Measurements from ENCODE around the gene FAM20A.
"Not testable (repeated sequence)": the region's sequence is repeated elsewhere in the genome, so short reads cannot be mapped to it uniquely, and the experiment has no call there.

Gene FAM20A

DNA sequence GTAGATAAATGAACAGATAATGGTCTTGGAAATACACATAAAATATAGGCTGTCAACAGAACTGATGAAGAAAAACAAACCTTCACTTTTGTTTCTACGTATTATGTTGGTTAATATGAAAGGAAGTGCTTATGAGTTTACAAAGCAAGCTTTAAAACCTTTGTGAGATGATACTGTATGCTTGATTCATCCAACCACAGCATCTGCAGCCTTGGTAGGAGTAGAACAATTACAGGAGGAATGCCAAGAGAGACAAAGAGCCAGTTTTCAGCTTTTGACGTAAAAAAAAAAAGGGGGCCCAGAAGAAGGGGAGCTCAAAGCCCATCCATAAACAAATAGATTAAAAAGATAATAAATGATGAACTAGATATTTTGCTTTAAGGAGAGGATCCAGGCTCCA lies 13.3 kb downstream of the FAM20A start:
- DNase-seq, result no peak

DNA sequence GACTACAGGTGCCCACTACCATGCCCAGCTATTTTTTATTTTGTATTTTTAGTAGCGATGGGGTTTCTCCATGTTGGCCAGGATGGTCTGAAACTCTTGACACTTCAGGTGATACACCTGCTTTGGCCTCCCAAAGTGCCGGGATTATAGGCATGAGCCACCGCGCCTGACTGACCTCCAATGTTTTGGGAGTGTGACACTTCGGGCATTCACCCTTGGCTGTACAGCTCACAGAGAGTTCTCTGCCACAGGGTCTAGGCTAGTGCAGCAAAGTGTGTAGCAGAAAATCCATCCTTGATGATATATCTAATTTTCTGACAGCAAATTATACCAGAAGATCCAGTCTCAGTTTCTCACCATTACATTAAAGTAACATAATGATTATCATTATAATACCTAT lies 14.1 kb downstream of the FAM20A start:
- no peak for DNase-seq

GRCh38 chr17:68585643-68586042 lies 15.5 kb downstream of the FAM20A start:
- no peak for DNase-seq

DNA sequence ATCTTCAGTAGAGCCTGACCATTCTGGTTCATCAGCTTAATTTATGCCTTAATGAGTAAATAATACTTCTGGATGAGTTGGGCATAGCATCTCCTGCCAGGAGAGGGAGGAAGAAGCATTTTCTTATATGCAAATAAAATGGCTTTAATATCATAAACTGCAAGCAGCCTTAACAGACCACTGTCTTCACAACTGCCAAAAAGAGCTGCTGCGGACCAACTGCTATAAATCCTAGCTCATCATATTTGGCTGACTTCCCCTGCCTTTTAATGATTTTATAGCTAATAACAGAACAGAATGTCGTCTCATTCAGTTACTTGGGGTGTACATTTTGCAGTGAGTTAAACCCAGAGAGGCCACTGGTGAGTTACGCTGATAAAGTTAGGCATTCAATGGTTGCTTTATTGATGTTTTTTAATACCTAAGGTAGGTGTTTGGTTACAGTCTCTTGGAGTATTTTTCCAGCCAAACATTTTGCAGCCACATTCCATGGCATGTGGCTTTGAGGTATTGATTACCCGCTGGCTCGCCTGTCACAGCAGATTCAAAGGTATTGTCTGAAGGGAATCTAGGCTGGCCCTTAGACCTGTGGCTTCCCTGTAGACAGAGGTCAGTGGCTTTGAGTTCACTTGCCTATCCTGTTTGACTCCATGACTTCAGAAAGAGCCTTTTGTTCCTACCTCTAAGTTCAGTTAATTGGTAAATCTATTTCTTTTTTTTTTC lies 16.4 kb downstream of the FAM20A start:
- no peak for DNase-seq

DNA sequence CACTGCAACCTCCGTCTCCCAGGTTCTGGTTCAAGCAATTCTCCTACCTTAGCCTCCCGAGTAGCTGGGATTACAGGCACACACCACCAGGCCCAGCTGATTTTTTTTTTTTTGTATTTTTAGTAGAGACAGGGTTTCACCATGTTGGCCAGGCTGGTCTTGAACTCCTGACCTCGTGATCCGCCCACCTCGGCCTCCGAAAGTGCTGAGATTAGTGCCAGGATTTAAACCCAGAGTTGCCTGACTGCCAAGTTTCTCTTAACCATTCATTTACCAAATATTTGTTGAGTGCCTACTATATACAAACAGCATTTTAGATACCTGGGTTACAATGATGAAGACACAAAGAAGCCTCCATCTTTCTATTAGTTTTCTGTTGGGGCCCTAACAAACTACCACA lies 18.3 kb downstream of the FAM20A start:
- DNase-seq, result not testable (repeated sequence)

- DNase-seq, result no peak
These were observed 19.1 kb downstream of the FAM20A start for GRCh38 chr17:68581863-68582645.

- DNase-seq, result no peak
These were observed 20.9 kb downstream of the FAM20A start for GRCh38 chr17:68580236-68580770.

GRCh38 chr17:68579194-68579927 lies 21.8 kb downstream of the FAM20A start:
- DNase-seq, result no peak

DNA sequence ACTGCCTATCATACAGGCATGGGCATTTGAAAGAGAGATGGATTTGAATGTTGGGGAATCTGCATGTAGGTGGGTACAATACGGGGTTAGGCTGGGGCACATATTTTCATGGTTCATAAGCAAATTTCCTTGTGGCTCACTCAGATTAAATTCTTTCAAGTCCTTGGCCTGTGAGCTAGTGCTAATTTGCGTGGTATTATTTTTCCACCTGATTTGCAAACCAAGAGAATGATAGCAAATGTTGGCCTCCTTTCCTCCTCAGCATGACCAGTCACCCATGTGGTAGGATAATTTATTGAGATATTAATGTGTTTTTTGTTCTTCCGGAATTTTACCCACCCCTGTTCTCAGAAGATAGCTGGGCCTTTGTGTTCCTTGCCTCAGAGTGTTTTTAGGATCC lies 22.9 kb downstream of the FAM20A start:
- DNase-seq, result no peak

DNA sequence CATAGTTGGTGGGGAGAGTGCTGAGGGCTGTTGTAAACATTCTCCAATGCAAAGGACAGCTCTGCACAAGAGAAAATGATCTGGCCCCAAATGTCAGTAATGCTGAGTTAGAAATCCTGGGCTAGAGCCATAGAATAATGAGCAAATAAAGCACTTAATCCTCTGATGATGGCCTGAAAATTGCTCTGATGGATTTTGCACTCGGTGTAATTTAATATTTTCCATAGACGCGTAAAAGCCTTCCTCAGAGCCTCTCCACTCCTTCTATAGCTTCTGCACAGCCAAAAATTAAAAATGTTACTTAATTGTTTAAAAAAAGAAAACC lies 23.7 kb downstream of the FAM20A start:
- DNase-seq, result no peak

- DNase-seq, result no peak
These were observed 24.2 kb downstream of the FAM20A start for GRCh38 chr17:68576811-68577496.

GRCh38 chr17:68576137-68576536 lies 25.0 kb downstream of the FAM20A start:
- no peak for DNase-seq

DNA sequence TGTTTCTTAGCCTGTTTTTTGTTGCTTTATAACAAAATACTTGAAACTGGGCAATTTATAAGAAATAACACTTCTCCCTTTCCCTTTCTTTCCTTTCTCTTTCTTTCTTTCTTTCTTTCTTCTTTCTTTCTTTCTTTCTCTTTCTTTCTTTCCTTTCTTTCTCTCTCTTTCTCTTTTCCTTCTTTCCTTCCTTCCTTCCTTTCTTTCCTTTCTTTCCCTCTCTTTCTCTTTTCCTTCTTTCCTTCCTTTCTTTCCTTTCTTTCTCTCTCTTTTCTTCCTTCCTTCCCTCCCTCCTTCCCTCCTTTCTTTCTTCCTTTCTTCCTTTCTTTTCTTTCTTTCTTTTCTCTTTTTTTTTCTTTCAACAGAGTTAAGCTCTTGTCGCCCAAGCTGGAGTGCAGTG lies 27.8 kb downstream of the FAM20A start:
- no peak for DNase-seq

DNA sequence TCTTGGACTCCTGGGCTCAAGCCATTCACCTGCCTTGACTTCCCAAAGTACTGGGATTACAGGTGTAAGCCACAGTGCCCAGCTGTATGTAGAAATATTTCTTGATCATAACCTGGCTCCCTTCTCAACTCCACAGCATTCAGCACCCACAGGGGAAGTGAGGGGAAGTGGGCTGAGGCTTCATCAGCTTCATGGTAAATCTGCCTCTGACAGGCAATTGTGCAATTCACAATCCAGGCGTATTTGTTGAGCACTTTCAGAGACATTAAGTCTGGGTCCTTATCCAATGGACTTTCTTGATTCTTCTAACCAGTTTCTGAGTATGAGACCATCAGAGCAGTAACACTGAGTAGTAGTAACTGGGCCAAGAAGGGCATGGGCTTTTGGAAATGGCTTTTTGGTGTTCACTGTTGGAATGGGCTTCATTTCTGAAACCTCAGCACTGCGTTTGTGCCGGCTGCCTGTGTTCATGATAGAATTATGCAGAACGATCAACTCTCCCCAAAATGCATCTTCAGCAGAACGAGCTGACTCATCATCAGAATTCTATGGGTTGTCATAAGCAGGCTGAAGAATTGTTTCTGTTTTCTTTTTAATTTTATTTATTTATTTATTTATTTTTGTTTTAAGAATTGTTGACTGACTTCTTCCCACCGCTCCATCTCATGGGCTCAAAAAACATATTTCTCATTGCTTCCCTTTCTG lies 28.9 kb downstream of the FAM20A start:
- DNase-seq, result no peak

GRCh38 chr17:68570526-68570925 lies 30.6 kb downstream of the FAM20A start:
- DNase-seq, result no peak

GRCh38 chr17:68569346-68569745 lies 31.8 kb downstream of the FAM20A start:
- no peak for DNase-seq

- no peak for DNase-seq
These were observed 32.6 kb downstream of the FAM20A start for GRCh38 chr17:68568581-68568980.

DNA sequence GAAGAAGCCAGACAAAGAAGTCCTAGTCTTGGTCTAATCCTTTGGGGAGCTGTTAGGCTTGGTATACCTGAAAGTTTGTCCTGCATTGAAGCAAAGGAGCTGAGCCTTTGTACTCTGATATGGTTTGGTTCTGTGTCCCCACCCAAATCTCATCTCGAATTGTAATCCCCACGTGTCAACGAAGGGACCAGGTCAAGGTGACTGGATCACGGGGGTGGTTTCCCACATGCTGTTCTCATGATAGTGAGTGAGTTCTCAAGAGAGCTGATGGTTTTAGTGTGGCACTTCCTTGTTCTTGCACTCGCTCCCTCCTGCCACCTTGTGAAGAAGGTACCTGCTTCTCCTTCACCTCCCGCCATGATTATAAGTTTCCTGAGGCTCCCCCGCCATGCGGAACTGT lies 33.6 kb downstream of the FAM20A start:
- DNase-seq, result no peak

GRCh38 chr17:68567035-68567434 lies 34.1 kb downstream of the FAM20A start:
- no peak for DNase-seq

DNA sequence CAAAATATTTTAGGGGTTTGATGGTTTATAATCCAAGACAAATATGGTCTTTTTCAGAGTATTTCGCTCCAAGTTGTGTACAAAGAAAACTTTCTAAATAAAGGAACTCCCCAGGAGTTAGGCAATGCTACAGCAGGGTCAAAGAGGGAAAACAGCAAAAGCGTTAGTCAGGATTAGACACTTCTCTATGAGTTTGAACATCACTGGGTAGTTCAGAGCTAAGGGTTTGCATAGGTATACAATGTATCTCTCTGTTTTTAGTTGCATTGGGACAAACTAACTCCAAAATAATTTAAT lies 34.8 kb downstream of the FAM20A start:
- no peak for DNase-seq

GRCh38 chr17:68565661-68566441 lies 35.3 kb downstream of the FAM20A start:
- DNase-seq, result no peak

Data from NK-92 treated with Interleukin-12 subunit alpha and Interleukin-12 subunit beta, amount 100 ng/mL, for 24 hours (cell line).